Activated T-helper 9 cell treated with anti-CD3 and anti-CD28 coated beads, Interleukin-2, amount 50 U/mL, for 16 hours (primary cell): ENCODE data around the gene ISM1.

Source experiments
- DNase-seq: peaks from one replicate; pipeline ENCODE4 v3.0.0-alpha.2; 2020; ENCODE audit warnings: low read depth

The ISM1 gene

DNA sequence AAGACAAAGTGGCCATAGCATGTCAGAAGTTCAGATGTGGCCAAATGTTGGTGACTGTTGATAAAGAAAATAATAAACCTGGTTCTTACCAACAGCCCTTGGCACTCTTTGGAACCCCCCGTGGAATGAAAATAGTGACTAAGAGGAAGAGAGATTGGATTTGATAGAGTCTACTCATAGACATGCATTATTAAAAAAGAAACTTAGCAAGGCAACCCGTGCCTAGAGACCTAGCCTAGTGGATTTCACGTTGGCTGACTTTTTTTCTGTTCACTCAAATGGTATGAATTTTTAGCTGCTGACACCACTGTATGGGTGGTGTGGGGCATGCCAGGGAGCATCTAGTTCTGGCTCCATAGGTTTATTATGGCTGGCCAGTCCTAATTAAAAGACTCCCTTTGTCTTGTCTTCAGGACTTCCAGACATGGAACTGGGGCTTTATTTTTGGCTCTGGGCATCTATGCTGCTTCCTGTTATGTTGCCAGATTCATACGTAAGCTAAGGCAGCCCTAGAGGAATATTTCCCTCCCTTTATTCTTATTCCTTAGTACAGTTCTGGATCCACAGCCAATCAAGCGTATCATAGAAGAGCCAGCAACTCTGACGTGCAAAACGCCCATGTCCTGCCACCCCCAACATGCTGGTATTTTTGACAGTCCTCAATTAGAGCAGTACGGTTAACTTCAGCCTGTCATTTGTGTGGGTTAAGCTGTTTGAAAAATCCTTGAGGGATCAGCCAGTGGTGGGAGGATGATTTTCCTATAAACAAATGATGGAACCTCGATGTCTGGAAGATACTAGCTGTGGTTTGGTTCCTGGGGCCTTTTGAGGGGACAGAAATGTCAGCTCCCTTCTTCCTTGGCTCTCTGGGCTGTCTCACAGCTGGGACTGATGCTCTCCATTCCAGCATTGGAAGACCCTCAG, 127.5 kb downstream of the ISM1 start:
- no peak for DNase-seq

- no peak for DNase-seq
These were observed 128.1 kb downstream of the ISM1 start for GRCh38 chr20:13349235-13349604.
